ENCODE results near the gene SLC37A3. TPM values are rescaled to one million over a fixed set of nuclear protein-coding genes. Genes with fewer than 3 reads are reported as not detected.
"Not testable (repeated sequence)": the region's sequence is repeated elsewhere in the genome, so short reads cannot be mapped to it uniquely, and the experiment has no call there.

The SLC37A3 gene
- total RNA-seq, 1 experiment from 2014 or later, result 22.1 TPM

DNA sequence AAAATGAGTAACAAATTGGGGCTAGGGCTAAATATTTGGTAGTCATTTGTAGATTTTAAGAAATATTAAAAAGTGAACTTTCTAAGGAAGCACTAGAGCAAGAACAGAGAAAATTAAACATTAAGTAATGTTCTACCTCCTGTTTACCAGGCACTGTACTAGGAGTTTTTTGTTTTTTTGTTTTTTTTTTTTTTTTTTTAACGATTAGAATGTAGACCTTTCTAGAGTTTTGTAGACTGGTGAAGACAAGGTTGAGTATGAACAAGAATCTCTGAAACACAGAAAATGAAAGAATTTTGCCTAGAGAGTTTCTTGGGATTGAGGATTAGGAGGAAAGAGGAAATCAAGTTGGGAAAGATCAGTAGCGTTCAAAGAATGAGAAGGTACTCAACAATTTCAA lies 73.6 kb downstream of the SLC37A3 start:
- H3K4me1 ChIP-seq (ENCODE audit: insufficient read depth, low read length), result no peaks in the 10 kb centered on the region
- H3K9me3 ChIP-seq (ENCODE audit: low read length), result no peaks in the 10 kb centered on the region
- no peak overlapping the region for H2AFZ ChIP-seq (ENCODE audit: low read length)
- ATAC-seq (no peak), DNase-seq (no peak)
- BruUV-seq (replicated peaks), result no TSS peak
- CTCF ChIA-PET, result no interaction called here
- no peaks in the 10 kb centered on the region for H3K9me2 ChIP-seq (replicated peaks; ENCODE audit: low read length)
- intact Hi-C loops (cut with micrococcal nuclease), result loop anchor here (5.0 kb wide), 1 partner anchor 262 kb away; the partner anchor contains the start of gene PARP12
- H3K27ac ChIP-seq (ENCODE audit: low read length), result no peak overlapping the region
- no peaks in the 10 kb centered on the region for H3K79me2 ChIP-seq (ENCODE audit: low read length)
- no peaks in the 10 kb centered on the region for H3K36me3 ChIP-seq (ENCODE audit: low read depth, low read length)
- TF ChIP-seq, protein P1, sequence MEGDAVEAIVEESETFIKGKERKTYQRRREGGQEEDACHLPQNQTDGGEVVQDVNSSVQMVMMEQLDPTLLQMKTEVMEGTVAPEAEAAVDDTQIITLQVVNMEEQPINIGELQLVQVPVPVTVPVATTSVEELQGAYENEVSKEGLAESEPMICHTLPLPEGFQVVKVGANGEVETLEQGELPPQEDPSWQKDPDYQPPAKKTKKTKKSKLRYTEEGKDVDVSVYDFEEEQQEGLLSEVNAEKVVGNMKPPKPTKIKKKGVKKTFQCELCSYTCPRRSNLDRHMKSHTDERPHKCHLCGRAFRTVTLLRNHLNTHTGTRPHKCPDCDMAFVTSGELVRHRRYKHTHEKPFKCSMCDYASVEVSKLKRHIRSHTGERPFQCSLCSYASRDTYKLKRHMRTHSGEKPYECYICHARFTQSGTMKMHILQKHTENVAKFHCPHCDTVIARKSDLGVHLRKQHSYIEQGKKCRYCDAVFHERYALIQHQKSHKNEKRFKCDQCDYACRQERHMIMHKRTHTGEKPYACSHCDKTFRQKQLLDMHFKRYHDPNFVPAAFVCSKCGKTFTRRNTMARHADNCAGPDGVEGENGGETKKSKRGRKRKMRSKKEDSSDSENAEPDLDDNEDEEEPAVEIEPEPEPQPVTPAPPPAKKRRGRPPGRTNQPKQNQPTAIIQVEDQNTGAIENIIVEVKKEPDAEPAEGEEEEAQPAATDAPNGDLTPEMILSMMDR (conservative IDR thresholded peaks at IDR 0.05; ENCODE audit: low read depth, low read length), result no peak
- TF ChIP-seq EZH2 (IDR thresholded peaks at IDR 0.05; ENCODE audit: low read length, unreplicated experiment) (no peak), EZH2phosphoT487 (IDR thresholded peaks at IDR 0.05; ENCODE audit: borderline replicate concordance, low read length) (no peak)
- no peak overlapping the region for H3K4me3 ChIP-seq (ENCODE audit: low read length)
- no peaks in the 10 kb centered on the region for H3K27me3 ChIP-seq (ENCODE audit: low read length)
- no peaks in the 10 kb centered on the region for H3F3A ChIP-seq (ENCODE audit: low read length, unreplicated experiment)
- no peak overlapping the region for H3K4me2 ChIP-seq (ENCODE audit: low read length)
- POLR2A ChIA-PET (ENCODE audit: unreplicated experiment), result interaction anchor here (0.6 kb wide), 1 partner anchor 8 kb away, joined by 6 read pairs; no protein-coding TSS in a partner anchor
- no peaks in the 10 kb centered on the region for H4K20me1 ChIP-seq (ENCODE audit: low read length)
- no peak overlapping the region for H3K9ac ChIP-seq (ENCODE audit: low read length)

DNA sequence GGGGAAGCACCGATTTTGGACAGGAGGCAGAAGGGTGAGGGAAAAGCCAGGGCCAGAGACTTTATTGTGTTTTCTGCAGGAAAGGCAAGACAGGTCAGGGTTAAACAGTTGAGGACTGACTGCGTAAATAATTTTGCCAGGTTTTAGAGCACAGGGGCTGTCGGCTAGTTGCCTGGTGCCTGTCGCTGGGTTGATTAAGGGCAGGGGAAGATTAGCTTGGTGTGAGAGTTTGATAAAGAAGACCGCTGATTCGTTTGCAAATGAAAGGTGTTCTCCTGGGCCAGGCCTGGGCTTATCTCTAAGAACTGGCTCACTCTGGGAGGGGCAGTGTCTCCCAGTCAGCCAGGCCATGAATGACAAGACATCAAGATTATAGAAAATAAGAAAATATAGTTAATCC lies 75.6 kb downstream of the SLC37A3 start:
- Histone ChIP-seq H3K4me2 (ENCODE audit: low read length) (no peak overlapping the region), H3K9ac (ENCODE audit: low read length) (no peak overlapping the region), H3K9me2 (replicated peaks; ENCODE audit: low read length) (no peaks in the 10 kb centered on the region), H2AFZ (ENCODE audit: low read length) (no peak overlapping the region), H4K20me1 (ENCODE audit: low read length) (no peaks in the 10 kb centered on the region), H3K4me3 (ENCODE audit: low read length) (no peak overlapping the region), H3K36me3 (ENCODE audit: low read depth, low read length) (no peaks in the 10 kb centered on the region), H3K79me2 (ENCODE audit: low read length) (no peaks in the 10 kb centered on the region), H3K9me3 (ENCODE audit: low read length) (no peaks in the 10 kb centered on the region), H3K4me1 (ENCODE audit: insufficient read depth, low read length) (no peaks in the 10 kb centered on the region), H3F3A (ENCODE audit: low read length, unreplicated experiment) (no peaks in the 10 kb centered on the region), H3K27me3 (ENCODE audit: low read length) (no peaks in the 10 kb centered on the region), H3K27ac (ENCODE audit: low read length) (no peak overlapping the region)
- BruUV-seq (replicated peaks), result no TSS peak
- intact Hi-C loops (cut with micrococcal nuclease), result no loop called here
- ATAC-seq (no peak), DNase-seq (no peak)
- ChIA-PET CTCF (no interaction called here), POLR2A (ENCODE audit: unreplicated experiment) (no interaction called here)
- TF ChIP-seq, protein P1 (conservative IDR thresholded peaks at IDR 0.05; ENCODE audit: low read depth, low read length), result no peak
- no peak for TF ChIP-seq EZH2 (IDR thresholded peaks at IDR 0.05; ENCODE audit: low read length, unreplicated experiment)
- TF ChIP-seq EZH2phosphoT487 (IDR thresholded peaks at IDR 0.05; ENCODE audit: borderline replicate concordance, low read length), result no peak

- BruUV-seq (replicated peaks); H3K36me3 ChIP-seq (ENCODE audit: low read depth, low read length); H2AFZ ChIP-seq (ENCODE audit: low read length); POLR2A ChIA-PET (ENCODE audit: unreplicated experiment); H4K20me1 ChIP-seq (ENCODE audit: low read length); H3K9ac ChIP-seq (ENCODE audit: low read length); H3K4me2 ChIP-seq (ENCODE audit: low read length); H3K9me2 ChIP-seq (replicated peaks; ENCODE audit: low read length); H3K4me3 ChIP-seq (ENCODE audit: low read length); H3K79me2 ChIP-seq (ENCODE audit: low read length); CTCF ChIA-PET; H3K9me3 ChIP-seq (ENCODE audit: low read length); H3F3A ChIP-seq (ENCODE audit: low read length, unreplicated experiment); H3K27ac ChIP-seq (ENCODE audit: low read length); DNase-seq; ATAC-seq; H3K27me3 ChIP-seq (ENCODE audit: low read length); intact Hi-C loops (cut with micrococcal nuclease): not testable (repeated sequence)
- peaks cover 18% of the 10 kb centered on the region for H3K4me1 ChIP-seq (ENCODE audit: insufficient read depth, low read length)
Measured at GRCh38 chr7:140320078-140320477, 78.3 kb downstream of the SLC37A3 start.
